Activated naive CD8-positive, alpha-beta T cell (primary cell): ENCODE measurements around the gene NUDCD2.
"Not testable (repeated sequence)": the region's sequence is repeated elsewhere in the genome, so short reads cannot be mapped to it uniquely, and the experiment has no call there.

Source experiments
- H3K27ac Mint-ChIP-seq: one replicate; pipeline ENCODE4 v1.8.0; 2021; ENCODE audit warnings: mixed read lengths
- H3K27me3 Mint-ChIP-seq: one replicate; pipeline ENCODE4 v1.8.0; 2021; ENCODE audit warnings: mixed read lengths
- H3K36me3 Mint-ChIP-seq: one replicate; pipeline ENCODE4 v1.8.0; 2021; ENCODE audit warnings: mixed read lengths
- H3K4me1 Mint-ChIP-seq: one replicate; pipeline ENCODE4 v1.8.0; 2021; ENCODE audit warnings: low read depth, mixed read lengths
- H3K4me3 Mint-ChIP-seq: one replicate; pipeline ENCODE4 v1.8.0; 2021; ENCODE audit warnings: mild to moderate bottlenecking, mixed read lengths
- H3K9me3 Mint-ChIP-seq: one replicate; pipeline ENCODE4 v1.8.0; 2021; ENCODE audit warnings: low read depth, mixed read lengths

Gene NUDCD2

DNA sequence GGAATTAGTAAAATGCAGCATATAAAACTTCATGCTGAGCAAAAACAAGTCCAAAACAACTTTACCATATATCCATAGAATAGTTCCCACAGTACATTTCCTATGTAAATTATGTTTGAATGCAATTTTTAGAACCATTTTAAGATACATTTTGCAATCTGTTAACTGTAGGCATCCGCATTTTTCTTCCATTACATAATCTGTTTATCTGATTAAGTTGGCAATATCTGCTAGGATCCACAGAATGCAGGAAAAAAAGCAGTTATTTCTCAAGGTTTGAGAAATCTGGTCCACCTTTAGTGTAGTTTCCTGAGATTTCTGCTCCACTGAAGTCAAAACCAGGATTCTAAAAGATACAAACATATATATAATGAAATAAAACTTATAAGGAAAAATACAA, 6.2 kb downstream of the NUDCD2 start:
- Mint-ChIP-seq H3K27ac (no peak overlapping the region), H3K9me3 (no peaks in the 10 kb centered on the region), H3K4me3 (no peak overlapping the region), H3K36me3 (peaks cover 9% of the 10 kb centered on the region), H3K27me3 (no peaks in the 10 kb centered on the region), H3K4me1 (peaks cover 30% of the 10 kb centered on the region)

DNA sequence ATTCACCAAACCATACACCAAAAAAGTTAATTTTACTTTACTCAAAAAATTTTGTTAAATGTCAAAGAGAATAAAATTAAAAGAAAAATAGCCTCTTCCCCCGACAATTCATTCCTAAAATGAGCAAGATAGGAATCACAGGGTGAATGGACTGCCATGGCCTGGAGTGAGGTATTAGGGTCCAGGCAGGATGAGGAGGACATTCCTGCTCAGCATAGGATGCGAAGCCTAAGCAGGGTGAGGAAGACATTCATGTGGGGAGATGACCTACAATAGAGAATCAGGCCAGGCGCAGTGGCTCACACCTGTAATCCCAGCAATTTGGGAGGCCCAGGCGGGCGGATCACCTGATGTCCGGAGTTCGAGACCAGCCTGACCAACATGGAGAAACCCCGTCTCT, 8.4 kb downstream of the NUDCD2 start:
- Mint-ChIP-seq H3K9me3 (no peaks in the 10 kb centered on the region), H3K27ac (no peak overlapping the region), H3K4me1 (peaks cover 17% of the 10 kb centered on the region), H3K36me3 (peaks cover 9% of the 10 kb centered on the region), H3K4me3 (no peak overlapping the region), H3K27me3 (no peaks in the 10 kb centered on the region)

DNA sequence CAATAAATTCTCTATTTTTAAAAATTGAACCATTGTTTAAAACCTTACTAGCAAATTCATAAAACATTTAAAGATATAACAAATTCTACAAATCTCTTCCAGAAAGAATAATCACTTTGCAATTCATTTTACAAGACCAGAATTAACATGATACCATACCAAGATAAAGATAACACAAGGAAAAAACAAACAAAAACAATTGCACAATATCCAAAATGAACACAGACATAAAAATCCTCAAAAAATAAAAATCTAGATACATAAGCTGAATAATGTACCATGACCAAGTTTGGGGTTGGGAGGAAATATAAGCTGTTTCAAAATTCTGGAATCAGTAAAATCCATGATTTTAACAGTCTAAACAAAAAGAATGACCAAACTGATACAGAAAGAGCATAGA, 11.4 kb downstream of the NUDCD2 start:
- Mint-ChIP-seq H3K36me3 (peaks cover 4% of the 10 kb centered on the region), H3K9me3 (no peaks in the 10 kb centered on the region), H3K27me3 (no peaks in the 10 kb centered on the region), H3K4me3 (no peak overlapping the region), H3K27ac (peak overlapping the region; percentile 13), H3K4me1 (peaks cover 7% of the 10 kb centered on the region)

DNA sequence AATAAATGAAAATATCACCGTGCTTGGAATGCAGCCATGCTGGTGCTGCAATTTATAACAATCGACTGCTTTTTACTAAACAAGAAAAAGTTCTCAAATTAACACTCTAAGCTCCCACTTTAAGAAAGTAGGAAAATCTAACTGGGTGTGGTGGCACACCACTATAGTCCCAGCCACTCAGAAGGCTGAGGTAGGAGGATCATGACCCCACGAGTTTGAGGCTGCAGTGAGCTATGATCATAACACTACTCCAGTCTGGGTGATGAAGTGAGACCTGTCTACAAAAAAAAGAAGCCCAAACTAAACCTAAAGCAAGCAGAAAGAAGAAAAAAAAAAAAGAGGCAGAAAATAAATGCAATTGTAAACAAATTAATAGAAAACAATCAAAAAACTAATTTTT, 12.0 kb downstream of the NUDCD2 start:
- Mint-ChIP-seq H3K36me3 (peaks cover 4% of the 10 kb centered on the region), H3K27ac (no peak overlapping the region)

DNA sequence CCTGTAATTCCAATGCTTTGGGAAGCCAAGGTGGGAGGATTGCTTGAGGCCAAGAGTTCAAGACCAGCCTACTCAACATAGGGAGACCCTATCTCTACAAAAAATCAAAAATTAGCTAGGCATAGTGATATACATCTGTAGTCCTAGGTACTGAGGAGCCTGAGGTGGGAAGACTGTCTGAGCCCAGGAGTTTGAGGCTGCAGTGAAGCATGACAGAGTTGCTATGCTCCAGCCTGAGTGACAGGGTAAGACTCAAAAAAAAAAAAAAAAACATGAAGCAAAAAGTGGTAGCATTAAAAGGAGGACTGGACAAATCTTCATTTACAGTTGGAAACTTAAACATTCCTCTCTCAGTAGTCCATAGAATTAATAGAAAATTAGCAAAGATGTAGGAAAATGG, 12.7 kb downstream of the NUDCD2 start:
- Mint-ChIP-seq H3K4me1 (peaks cover 4% of the 10 kb centered on the region), H3K4me3 (no peak overlapping the region), H3K36me3 (peaks cover 6% of the 10 kb centered on the region), H3K9me3 (no peaks in the 10 kb centered on the region), H3K27ac (no peak overlapping the region), H3K27me3 (no peaks in the 10 kb centered on the region)

More for the DNA sequence above, 12.0 kb downstream of the NUDCD2 start:
- H3K9me3 Mint-ChIP-seq, result no peaks in the 10 kb centered on the region
- no peak overlapping the region for H3K4me3 Mint-ChIP-seq
- H3K4me1 Mint-ChIP-seq, result peaks cover 6% of the 10 kb centered on the region
- no peaks in the 10 kb centered on the region for H3K27me3 Mint-ChIP-seq

DNA sequence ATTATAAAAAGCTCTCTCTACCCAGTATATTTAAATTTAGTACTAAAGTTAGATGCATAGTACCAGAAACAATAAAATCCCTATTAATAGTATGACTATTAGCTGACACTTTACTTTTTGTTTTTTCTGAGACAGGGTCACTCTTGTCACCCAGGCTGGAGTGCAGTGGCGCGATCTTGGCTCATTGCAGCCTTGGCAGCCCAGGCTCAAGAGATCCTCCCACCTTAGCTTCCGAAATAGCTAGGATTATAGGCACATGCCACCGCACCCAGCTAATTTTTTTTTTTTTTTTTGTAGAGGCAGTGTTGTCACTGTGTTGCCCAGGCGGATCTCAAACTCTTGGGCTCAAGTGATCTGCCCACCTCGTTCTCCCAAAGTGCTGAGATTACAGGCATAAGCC, 14.6 kb downstream of the NUDCD2 start:
- H3K27me3 Mint-ChIP-seq, result no peaks in the 10 kb centered on the region
- no peak overlapping the region for H3K4me3 Mint-ChIP-seq
- H3K36me3 Mint-ChIP-seq, result peaks cover 9% of the 10 kb centered on the region
- no peaks in the 10 kb centered on the region for H3K9me3 Mint-ChIP-seq
- no peak overlapping the region for H3K27ac Mint-ChIP-seq
- H3K4me1 Mint-ChIP-seq, result peaks cover 13% of the 10 kb centered on the region

DNA sequence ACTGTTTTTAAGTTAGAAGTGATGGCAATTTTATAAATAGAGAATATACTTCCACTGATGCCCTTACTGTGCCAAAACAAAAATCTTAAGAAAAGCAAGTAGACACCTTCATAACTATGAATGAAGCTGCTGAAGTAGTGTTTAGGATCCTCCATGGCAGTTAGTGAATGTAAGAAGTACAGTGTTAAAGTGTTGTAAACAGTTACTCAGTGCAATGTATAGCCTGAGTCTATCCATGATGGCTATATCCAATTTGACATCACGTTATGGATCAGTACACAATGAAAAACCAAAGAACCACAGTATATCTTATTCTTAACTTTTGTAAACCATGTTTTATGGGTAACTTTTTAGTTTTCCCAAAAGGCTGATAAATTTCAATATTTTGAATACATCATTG, 15.4 kb downstream of the NUDCD2 start:
- Mint-ChIP-seq H3K36me3 (peaks cover 10% of the 10 kb centered on the region), H3K27ac (peak overlapping the region; percentile 10), H3K9me3 (no peaks in the 10 kb centered on the region)

DNA sequence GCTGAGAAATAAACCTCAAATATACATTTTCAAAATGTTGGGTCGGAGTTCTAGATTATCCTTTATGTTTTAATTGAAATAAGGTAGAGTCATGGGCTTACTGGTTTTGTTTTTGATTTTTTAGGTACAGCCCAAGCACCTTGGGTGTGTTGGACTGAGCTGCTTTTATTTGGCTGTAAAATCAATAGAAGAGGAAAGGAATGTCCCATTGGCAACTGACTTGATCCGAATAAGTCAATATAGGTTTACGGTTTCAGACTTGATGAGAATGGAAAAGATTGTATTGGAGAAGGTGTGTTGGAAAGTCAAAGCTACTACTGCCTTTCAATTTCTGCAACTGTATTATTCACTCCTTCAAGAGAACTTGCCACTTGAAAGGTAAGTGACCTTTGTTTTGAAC, 18.9 kb downstream of the NUDCD2 start:
- H3K9me3 Mint-ChIP-seq, result no peaks in the 10 kb centered on the region
- H3K27me3 Mint-ChIP-seq, result no peaks in the 10 kb centered on the region
- H3K27ac Mint-ChIP-seq, result peak overlapping the region; percentile 72
- peaks cover 7% of the 10 kb centered on the region for H3K36me3 Mint-ChIP-seq
- peaks cover 45% of the 10 kb centered on the region for H3K4me1 Mint-ChIP-seq
- peak overlapping the region; percentile 32 for H3K4me3 Mint-ChIP-seq

More for the DNA sequence above, 15.4 kb downstream of the NUDCD2 start:
- Mint-ChIP-seq H3K4me3 (no peak overlapping the region), H3K4me1 (peaks cover 21% of the 10 kb centered on the region), H3K27me3 (no peaks in the 10 kb centered on the region)

DNA sequence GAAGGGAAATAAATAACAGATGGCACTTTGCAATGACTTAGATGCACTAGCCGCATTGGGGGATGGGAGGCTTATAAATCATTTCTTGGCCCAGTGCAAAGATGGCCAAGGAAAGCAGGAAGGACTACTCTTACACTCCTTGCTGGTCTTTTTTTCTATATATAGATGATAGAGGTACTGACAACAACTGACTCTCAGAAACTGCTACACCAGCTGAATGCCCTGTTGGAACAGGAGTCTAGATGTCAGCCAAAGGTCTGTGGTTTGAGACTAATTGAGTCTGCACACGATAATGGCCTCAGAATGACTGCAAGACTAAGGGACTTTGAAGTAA, 20.8 kb downstream of the NUDCD2 start:
- no peaks in the 10 kb centered on the region for H3K9me3 Mint-ChIP-seq
- peaks cover 7% of the 10 kb centered on the region for H3K36me3 Mint-ChIP-seq
- H3K4me3 Mint-ChIP-seq, result peak overlapping the region; percentile 92
- peaks cover 50% of the 10 kb centered on the region for H3K4me1 Mint-ChIP-seq
- H3K27me3 Mint-ChIP-seq, result no peaks in the 10 kb centered on the region
- peak overlapping the region; percentile 70 for H3K27ac Mint-ChIP-seq

DNA sequence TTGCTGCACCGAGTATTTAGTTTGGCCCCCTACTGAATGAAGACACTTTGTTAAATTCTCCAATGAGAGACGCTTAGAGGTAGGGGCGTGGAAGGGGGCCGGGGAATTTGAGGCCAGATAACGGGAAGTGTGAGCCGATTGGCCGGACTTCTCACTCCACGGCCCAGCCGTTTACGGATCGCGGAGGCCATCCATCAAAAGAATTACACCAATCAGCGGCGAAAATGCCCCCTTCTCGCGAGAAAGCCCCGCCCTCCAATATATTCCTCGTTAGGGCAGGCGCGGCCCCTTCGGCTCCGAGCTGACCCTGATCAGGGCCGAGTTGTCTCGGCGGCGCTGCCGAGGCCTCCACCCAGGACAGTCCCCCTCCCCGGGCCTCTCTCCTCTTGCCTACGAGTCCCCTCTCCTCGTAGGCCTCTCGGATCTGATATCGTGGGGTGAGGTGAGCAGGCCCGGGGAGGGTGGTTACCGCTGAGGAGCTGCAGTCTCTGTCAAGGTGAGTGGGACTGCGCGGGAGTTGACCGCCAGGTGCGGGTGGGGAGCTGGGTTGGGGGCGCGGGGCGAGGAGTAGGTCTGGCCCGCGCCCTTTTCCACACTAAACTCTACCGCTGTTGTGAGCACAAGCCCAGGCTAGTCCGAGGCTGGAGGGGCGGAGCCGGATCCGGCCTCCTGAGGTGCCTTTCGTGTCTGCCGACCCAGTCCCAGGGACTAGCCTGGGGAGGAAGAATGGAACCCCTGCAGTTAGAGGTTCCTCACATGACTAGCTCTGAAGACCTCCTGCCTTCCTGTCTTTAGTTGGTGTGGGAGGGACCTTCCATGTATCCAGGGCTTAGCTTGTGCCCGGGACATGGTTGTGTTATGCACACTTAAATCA, 22.4 kb downstream of the NUDCD2 start, which contains the start of gene CCNG1:
Gene CCNG1, plus strand, starts transcription at position 287 of the 874 bp plus-strand sequence. CDS start 1,662 bp downstream, outside the sequence.
- H3K27ac Mint-ChIP-seq, result peak within 1 kb of the TSS; percentile 96
- H3K9me3 Mint-ChIP-seq, result no peaks in the 10 kb centered on the region
- peak within 1 kb of the TSS; percentile 92 for H3K4me3 Mint-ChIP-seq
- no peaks in the 10 kb centered on the region for H3K27me3 Mint-ChIP-seq
- H3K36me3 Mint-ChIP-seq, result peaks cover 7% of the 10 kb centered on the region
- peaks cover 52% of the 10 kb centered on the region for H3K4me1 Mint-ChIP-seq

DNA sequence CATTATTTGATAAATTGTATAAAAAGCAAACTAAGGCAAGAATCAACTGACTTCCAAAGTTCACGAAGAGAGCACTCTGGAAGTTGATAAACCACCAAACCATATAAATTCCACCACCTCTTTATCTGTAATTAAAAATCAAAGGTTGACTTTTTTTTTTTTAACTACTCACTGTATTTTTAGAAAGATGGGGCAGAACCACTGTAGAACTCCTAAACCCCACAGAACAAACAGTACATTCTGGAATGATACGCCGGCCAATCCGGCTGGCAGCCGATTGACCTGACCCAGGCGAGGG, 22.9 kb downstream of the NUDCD2 start:
- Mint-ChIP-seq H3K4me3 (peak overlapping the region; percentile 92), H3K27me3 (no peaks in the 10 kb centered on the region), H3K4me1 (peaks cover 51% of the 10 kb centered on the region), H3K9me3 (no peaks in the 10 kb centered on the region), H3K27ac (peak overlapping the region; percentile 96), H3K36me3 (peaks cover 5% of the 10 kb centered on the region)

DNA sequence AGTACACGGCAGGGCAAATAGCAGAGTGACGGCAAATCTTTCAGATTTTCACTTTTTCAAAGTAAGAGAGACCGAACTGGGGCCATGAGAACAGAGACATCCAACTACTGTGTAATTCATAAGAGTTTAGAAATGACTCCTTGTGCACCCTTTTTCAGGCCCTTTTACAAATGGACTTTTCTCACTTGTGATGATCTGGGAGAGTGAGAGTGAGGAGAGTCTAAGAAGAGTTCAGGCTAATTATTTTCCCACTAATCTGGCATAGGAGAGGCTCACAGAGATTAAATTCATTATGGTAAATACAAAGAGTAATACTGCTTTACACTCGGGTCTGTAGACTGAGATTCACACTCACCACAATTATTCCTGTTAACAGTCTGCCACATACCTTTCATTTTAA, 23.4 kb downstream of the NUDCD2 start:
- peaks cover 51% of the 10 kb centered on the region for H3K4me1 Mint-ChIP-seq
- no peaks in the 10 kb centered on the region for H3K9me3 Mint-ChIP-seq
- H3K27ac Mint-ChIP-seq, result peak overlapping the region; percentile 96
- H3K36me3 Mint-ChIP-seq, result peaks cover 5% of the 10 kb centered on the region
- H3K27me3 Mint-ChIP-seq, result no peaks in the 10 kb centered on the region
- peak overlapping the region; percentile 92 for H3K4me3 Mint-ChIP-seq

DNA sequence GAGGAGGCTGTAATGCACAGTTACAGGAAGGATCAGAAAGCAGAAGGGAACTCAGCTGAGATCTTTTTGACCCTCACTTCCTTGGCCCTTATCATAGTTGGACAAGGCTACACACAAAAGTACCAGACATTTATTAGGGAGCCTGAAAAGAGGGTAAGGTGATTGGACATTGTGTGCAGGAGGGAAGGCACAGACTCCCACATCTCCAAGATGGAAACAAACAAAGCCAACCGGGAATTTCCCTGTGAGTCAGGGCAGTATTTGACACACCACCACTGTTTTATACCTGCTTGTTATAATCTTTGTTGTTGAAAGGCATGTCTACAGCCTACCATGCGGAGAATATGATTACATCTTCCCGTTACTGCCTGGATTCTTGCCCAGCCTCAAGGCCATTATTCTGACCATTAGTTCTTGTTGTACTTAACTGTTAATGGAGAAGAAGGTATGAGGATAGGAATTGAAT, 25.5 kb downstream of the NUDCD2 start:
- Mint-ChIP-seq H3K27me3 (no peaks in the 10 kb centered on the region), H3K27ac (peak overlapping the region; percentile 84), H3K36me3 (no peaks in the 10 kb centered on the region), H3K4me3 (peak overlapping the region; percentile 15), H3K9me3 (no peaks in the 10 kb centered on the region), H3K4me1 (peaks cover 34% of the 10 kb centered on the region)

DNA sequence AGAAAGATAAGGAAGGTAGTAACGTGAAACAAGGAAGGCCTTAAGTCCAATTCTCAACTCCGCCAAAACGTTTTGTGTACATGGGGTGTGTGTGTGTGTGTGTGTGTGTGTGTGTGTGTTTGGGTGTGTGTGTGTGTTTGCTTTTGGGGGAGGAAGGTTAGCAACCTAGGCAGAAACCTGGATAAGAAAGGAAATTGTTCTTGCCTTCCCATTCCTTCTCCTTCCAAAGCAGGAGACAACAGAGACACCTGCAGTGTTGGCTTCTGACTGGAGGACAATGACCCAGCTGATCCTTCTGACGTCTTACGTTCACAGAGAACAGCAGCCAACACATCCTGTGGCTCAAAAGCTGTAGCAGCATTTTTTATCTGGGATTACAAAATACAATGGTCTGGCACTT, 26.6 kb downstream of the NUDCD2 start:
- Mint-ChIP-seq H3K4me3 (no peak overlapping the region), H3K36me3 (no peaks in the 10 kb centered on the region), H3K9me3 (no peaks in the 10 kb centered on the region), H3K4me1 (peaks cover 23% of the 10 kb centered on the region), H3K27ac (no peak overlapping the region), H3K27me3 (no peaks in the 10 kb centered on the region)

DNA sequence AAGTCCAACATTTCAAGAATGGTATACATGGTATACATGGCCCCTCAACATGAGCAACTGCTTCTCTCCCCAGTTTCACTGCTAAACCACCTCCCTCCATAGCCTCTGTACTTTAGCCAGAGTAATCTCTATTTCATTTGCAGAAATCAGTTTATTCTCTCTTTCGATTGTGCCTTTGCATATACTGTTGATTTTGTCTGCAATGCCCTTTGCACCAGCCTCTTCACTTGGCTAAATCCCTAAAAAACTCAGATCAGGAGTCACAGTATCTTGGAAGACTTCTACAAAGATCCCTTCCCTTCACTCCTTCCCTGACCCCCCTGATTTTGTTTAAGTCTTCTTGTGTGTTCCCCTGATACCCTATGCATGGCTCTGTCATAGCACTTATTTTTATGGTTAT, 27.4 kb downstream of the NUDCD2 start:
- Mint-ChIP-seq H3K4me3 (no peak overlapping the region), H3K27ac (no peak overlapping the region), H3K27me3 (no peaks in the 10 kb centered on the region), H3K36me3 (no peaks in the 10 kb centered on the region), H3K4me1 (peaks cover 19% of the 10 kb centered on the region), H3K9me3 (no peaks in the 10 kb centered on the region)

DNA sequence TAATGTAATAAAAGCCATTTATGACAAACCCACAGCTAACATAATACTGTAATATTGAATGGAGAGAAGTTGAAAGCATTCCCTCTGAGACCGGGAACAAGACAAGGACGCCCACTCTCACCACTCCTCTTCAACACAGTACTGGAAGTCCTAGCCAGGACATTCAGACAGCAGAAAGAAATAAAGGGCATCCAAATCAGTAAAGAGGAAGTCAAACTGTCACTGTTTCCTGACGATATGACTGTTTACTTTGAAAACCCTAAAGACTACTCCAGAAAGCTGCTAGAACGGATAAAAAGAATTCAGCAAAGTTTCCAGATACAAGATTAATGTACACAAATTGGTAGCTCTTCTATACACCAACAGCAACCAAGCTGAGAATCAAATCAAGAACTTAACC, 33.8 kb downstream of the NUDCD2 start:
- H3K4me1 Mint-ChIP-seq, H3K9me3 Mint-ChIP-seq, H3K27me3 Mint-ChIP-seq, H3K4me3 Mint-ChIP-seq, H3K36me3 Mint-ChIP-seq, H3K27ac Mint-ChIP-seq: not testable (repeated sequence)
